OCI-LY1 (cell line): ENCODE data around the gene RPS6KA2.

Experiments used
- EZH2 ChIP-seq: fragments of 200-600 bp; sonication (generic), shearing (Covaris generic); IDR thresholded peaks from 2 replicates; pipeline ENCODE4 v1.8.0; 2017; ENCODE audit warnings: borderline replicate concordance, mixed run types, mild to moderate bottlenecking, antibody characterized with exemption, low read length, moderate library complexity, mixed read lengths
- TF ChIP-seq, protein P1 (sequence below): fragments of 200-600 bp; sonication (generic), shearing (Covaris generic); IDR thresholded peaks from 2 replicates; pipeline ENCODE4 v1.5.1; 2017; ENCODE audit warnings: mild to moderate bottlenecking, antibody characterized with exemption, low read length, moderate library complexity, mixed read lengths

- TF ChIP-seq, protein P1, sequence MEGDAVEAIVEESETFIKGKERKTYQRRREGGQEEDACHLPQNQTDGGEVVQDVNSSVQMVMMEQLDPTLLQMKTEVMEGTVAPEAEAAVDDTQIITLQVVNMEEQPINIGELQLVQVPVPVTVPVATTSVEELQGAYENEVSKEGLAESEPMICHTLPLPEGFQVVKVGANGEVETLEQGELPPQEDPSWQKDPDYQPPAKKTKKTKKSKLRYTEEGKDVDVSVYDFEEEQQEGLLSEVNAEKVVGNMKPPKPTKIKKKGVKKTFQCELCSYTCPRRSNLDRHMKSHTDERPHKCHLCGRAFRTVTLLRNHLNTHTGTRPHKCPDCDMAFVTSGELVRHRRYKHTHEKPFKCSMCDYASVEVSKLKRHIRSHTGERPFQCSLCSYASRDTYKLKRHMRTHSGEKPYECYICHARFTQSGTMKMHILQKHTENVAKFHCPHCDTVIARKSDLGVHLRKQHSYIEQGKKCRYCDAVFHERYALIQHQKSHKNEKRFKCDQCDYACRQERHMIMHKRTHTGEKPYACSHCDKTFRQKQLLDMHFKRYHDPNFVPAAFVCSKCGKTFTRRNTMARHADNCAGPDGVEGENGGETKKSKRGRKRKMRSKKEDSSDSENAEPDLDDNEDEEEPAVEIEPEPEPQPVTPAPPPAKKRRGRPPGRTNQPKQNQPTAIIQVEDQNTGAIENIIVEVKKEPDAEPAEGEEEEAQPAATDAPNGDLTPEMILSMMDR = no peak
- no peak for TF ChIP-seq EZH2
Measured at GRCh38 chr6:166588691-166589336, 38.2 kb downstream of the RPS6KA2 start.
